NCI-H526 treated with DMSO at 0.1 percent for 48 hours (cell line): ENCODE results near the gene NUDC.
"Not testable (repeated sequence)": the region's sequence is repeated elsewhere in the genome, so short reads cannot be mapped to it uniquely, and the experiment has no call there.

Experiments used
- DNase-seq: peaks from one replicate; lab custom pipeline; 2025; lab: John Stamatoyannopoulos, UW

The NUDC gene

DNA sequence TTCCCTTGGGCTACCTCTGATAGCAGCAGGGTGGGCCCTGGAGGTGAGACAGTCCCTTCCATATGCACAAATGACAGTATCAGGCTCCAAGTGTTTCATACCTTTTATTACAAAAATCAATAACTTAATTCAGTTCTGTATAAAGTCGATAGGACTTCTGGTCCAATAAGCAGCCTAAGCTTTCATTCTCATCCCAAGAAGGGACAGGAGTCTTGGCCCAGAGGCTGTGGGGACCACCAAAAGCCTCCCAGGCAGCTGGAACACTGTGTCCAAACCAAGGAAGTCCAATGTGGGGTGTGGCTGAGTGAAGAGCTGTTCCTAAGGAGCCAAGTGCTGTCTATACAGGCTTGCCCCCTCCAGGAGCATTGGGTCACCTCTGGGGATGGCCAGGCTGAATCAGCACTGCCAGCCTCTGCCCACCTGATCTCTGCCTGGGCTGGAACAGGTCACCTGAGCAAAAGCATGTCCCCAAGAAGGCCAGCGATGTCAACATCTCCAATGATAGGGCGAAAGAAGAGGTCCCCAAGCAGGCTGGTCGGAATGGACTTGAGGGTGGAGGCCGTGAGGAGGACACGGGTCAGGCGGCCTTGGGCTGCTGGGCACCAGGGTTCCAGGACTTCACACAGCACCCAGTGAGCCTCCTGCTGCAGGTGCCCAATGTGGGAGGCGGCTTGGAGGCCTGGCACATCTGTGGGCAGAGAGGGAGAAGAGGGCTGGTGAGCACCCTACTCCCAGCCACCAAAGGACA lies 10.0 kb upstream of the NUDC start:
- DNase-seq: no peak

DNA sequence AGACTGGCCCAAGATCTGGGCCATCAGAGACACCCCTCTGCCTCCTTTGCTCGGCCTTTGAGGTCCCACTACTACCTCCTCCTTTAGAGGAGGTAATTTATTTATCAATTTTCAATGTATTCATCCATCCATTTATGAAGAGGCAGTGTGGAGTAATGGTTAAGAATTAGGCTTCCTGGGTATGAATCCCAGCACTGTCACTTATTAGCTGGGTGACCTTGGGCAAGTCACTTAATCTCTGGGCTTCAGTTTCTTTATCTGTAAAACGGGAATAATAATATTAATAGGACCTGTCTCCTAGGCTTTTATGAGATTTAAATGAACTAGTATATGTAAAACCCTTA lies 9.4 kb upstream of the NUDC start:
- no peak for DNase-seq

DNA sequence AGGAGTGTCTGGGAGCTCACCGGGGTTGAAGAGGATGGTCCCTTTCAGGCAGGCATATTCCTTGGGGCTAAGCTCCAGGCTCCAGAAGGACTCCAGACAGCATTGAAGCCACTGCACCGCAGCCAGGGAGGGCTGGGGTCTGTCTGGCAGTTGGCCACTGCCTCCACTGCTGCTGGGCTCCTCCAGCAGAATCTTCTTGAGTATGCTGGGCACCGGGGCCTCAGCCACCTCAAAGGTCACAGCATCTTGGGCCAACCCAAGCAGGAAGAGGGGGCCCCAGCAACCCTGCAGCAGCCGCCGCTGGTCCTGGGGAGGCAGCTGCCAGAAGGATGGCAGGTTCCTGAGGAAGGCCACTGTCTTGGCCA lies 8.2 kb upstream of the NUDC start:
- no peak for DNase-seq

DNA sequence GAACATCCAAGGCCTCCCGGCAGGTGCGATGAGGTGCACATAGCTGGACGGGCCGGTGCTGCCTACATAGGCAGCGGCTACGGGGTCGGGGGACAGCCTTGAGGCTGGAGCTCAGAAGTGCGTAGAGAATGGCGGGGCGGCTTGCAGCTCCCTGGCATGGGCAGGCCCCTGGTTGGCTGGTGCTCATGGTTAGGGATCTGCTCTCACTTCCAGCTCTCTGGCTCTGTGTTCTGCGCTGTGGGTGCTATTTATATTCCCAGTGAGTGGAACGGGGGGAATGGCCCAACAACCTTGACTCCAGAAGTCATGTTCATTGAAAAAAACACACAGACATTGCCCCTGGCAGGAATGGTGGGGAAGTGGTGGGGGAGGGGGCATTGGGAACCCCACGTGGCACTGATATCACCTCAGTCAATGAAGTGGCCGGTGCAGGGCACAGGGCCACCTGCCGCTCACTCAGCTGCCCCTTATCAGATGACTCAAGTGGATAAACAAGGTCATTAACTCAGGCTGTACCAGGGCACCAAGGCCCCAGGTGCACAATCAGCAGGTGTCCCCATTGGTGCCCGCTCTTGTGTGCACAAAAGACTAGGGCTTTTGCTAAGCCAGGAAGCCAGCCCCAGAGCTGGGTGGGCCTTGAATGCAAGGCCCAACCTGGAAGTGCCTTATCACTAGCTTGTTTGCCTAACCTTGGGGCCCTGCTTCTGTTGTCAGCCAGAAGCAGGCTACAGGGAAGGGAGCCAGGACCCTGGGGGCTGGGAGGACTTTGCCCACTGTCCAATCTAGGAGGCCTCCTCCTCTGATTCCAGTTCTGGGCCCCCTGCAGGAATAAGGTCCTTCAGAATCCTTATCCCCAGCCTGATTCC lies 7.6 kb upstream of the NUDC start, which contains the start of gene NR0B2:
NR0B2 (minus strand) TSS at position 222 of the 866 bp plus-strand sequence; CDS start at position 187, 35 bp downstream.
- DNase-seq: no peak

DNA sequence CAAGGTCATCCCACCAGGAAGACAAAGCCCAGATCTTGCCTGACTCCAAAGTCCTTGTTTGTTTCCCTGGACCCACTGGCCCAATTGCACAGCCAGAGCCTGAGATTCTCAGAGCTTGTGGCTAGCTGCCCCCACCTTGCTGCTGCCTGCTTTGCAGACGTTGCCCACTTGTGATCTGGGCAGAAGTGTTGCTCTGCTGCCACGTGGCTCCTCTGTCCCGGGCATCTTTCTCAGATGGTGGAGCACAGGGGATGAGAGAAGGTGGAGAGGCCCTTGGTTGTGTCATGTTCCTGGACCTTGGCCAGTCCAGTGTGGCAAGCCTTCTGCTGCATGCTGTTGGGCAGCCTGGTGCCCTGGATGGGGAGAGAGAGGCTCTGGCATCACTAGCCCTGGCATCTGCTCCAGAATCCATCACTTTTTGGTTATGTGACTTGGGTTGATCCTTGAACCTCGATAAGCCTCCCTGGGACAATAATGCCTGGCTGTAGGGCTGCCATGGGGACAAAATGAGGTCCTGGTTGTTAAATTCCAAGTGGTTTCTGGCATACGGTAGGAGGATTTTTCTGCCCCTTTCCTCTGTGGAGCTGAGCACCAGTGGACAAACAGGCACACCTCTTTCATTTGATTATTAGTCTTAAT lies 6.2 kb upstream of the NUDC start:
- DNase-seq: no peak

DNA sequence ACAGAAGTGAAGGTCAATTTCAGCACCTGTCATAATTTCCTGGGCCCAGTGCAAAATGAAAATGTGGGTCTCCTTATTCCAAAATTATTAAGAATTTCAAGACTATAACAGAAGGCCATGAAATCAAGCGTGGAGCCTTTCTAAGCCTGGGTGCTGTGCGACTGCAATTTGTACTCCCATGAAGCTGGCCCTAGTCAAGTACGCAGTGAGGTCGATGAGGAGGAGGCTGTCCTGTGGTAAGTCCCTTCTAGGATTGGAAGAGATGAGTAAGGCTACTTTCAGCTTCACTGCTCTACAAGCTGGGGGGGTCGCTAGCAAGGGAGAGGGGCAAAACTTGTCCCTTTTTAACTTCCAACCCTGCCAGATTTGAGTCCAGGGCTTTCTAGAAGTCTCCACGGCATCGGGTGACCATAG lies 410 bp upstream of the NUDC start:
- DNase-seq: no peak

DNA sequence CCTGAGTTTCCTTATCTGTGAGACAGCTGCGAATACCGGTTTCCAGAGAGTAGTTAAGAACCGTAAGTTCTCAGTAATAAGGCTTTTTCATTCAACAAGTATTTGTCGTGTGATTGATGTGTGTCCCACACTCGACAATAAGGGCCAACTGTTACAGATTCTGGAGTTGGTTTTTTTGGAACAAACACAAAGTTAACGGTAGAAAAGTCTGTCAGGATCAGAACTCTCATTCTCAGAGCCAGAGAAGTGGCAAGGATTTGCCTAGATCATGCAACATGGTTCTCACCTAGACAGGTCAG lies 837 bp downstream of the NUDC start:
- no peak for DNase-seq

DNA sequence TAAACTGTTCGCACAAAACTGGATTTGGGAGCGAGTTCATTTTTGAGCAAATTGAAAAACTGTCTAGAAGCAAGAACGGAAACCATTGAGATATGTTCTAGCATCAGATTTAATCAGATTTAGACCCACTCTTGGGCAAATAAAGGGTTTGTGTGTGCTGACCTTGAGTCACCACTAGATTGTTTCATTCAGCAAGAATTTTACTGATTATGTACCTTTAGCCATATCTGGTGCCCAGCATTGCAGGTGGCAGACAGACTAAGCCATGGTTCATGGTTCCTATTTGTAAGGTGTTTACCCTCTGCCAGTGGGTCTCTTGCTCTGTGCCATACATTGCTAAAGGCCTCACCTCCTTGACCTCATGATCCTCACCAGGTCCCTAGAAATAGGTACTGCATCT lies 1.4 kb downstream of the NUDC start:
- no peak for DNase-seq

DNA sequence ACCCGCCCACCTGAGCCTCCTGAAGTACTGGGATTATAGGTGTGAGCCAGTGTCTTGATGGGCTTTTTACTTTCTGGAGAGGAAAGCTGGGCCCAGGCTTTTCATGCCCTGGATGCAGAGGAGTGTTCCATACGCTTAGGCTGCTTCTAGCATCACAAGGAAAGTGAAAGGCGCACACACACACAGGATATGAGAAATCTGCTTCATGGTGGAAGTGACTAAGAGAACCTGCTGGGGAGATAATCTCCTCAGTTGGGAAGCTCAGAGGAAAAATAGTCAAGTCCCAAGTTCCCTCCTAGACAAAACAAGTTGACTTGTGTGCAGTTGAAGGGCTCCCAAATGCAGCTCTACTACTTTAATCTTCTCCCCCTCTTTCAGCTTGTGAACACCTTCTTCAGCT lies 2.2 kb downstream of the NUDC start:
- no peak for DNase-seq

DNA sequence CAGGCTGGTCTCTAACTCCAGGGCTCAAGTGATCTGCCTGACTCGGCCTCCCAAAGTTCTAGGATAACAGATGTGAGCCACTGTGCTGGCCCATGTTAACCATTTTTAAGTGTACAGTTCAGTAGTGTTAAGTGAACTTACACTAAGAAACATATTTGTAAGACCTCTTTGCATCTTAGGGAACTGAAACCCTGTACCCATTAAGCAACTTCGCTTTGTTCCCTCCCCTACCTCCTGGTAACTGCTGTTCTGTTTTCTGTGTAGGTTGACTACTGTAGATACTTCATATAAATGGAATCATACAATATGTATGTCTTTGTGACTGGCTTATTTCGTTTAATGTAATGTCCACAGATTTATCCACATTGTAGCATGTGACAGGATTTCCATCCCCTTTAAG lies 11.0 kb downstream of the NUDC start:
- DNase-seq: no peak

DNA sequence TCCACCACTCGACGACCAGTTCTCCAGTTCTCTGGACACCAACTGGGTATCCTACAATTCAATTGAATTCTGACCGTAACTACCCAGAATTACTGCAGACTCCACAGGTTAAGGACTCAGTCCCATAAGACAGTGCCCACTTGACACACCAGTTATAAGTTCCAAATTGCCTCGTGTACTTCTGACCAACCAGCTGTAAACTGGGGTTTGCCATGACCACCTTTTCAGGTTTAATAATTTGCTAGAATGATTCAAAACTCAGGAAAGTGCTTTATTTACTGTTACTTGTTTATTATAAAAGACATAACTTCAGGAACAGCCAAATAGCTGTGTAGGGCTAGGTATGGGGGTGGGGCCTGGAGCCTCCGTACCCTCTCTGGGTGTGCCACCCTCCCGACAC lies 15.3 kb downstream of the NUDC start:
- DNase-seq: no peak

DNA sequence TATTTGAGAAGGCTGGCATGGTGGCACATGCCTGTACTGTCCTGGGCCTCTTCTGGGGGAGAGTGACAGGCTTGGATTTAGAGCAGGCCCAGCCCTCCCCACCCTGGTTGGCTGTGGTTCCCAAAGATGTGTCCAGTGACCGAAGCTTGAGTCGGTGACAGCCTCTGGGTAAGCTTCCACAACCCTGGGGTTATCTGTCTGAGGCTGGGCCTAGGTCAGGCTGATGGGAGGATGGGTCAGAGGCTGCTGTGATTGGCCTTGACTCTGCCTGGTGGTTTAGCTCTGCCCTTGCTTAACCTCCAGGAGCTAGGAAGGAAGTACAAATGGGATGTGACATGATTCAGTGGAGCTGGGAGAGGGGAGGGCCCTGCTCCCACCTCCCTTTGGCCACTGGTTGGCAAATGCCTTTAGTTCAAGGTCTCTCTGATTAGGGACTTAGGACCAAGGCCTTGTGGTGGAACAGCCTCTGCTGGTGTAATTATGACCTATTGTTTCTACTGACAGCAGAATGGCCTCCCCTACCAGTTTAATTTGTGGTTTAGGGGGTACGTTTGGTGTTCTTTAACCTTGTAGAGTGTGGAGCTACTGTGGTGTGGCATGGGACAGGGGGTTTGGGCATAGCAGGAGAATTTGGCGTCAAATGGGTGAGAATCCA lies 16.6 kb downstream of the NUDC start:
- DNase-seq: no peak

DNA sequence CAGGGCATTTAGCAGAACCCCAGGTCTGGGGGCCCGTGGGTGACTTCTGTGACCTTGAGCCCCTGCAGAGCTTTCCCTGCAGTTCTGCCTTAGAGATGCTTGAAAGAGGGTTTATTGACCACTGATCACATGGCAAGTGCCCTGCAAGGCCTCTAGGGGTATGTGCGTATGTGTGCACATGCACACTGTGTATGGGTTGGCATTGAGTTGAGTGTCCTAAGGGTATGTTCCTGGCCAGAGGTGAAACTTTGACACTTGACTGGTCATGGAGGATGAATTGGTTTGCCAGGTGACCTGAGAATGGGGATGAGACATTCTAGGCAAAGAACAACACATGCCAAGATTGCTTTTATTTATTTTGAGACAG lies 17.1 kb downstream of the NUDC start:
- no peak for DNase-seq

DNA sequence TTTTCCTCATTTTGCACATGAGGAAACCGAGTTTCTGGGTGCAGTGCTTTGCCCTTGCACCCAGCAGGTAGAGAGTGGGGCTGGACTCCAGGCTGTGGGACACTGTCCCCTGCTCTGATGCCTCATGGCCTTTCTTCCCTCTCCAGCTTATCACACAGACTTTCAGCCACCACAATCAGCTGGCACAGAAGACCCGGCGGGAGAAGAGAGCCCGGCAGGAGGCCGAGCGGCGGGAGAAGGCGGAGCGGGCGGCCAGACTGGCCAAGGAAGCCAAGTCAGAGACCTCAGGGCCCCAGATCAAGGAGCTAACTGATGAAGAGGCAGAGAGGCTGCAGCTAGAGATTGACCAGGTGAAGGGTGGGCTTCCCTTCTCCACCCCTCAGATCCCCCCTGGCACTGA lies 19.8 kb downstream of the NUDC start:
- no peak for DNase-seq

DNA sequence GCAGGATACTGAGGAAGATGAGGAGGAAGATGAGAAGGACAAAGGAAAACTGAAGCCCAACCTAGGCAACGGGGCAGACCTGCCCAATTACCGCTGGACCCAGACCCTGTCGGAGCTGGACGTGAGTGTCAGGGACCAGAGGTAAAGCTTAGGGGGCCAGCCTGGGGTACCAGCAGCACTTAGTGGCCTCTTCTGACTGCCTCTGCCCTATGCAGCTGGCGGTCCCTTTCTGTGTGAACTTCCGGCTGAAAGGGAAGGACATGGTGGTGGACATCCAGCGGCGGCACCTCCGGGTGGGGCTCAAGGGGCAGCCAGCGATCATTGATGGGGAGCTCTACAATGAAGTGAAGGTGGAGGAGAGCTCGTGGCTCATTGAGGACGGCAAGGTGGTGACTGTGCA lies 21.1 kb downstream of the NUDC start:
- DNase-seq: no peak

DNA sequence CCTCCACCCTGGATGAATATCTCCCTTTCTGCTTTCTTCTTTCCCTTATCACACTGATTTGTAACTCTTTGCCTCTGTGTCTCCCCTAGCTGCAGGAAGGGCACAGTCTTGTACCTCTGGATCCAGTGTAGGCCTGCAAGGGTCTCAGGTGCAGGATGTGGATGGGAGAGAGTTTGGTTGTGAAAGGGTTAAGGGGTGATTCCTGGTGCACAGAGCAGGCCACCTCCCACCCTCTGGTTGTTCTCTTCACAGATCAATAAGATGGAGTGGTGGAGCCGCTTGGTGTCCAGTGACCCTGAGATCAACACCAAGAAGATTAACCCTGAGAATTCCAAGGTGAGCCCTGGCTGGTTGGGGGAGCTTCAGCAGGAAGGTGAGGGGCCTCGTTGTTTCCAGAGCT lies 23.6 kb downstream of the NUDC start:
- no peak for DNase-seq

DNA sequence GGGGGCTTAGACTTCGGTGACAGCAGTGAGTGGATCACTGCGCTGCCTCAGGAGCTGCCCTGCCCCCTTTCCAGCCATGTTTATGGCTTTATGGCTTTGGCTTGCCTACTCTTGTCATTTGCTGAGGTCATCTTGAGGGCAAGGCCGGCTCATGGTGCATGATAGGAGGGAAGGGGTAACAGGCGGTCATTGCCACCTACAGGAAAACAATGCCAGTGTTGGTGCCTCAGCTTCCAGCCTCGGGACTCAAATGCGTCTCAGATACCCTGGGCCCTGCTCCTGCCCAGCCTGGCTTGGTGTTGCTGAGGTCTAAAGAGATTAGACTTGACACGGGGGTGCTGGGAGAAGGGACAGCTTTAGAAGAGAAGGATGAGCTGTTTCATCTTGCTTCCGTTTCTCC lies 24.2 kb downstream of the NUDC start:
- no peak for DNase-seq

DNA sequence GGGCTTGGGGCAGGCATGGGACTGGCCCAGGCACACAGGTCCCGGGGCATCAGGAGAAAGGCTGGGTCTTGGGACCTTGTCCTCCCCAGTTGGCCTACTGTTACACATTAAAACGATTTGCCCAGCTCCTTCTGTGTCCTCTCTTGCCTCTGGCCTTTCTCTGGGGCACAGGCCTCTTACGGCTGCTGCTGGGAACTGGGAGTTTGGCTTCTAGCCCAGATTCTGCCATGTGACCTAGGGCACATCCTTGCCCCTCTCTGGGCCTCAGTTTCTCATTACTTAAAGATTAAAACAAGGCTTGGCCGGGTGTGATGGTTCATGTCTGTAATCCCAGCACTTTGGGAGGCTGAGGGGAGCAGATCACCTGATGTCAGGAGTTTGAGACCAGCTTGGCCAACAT lies 24.7 kb downstream of the NUDC start:
- DNase-seq: no peak

DNA sequence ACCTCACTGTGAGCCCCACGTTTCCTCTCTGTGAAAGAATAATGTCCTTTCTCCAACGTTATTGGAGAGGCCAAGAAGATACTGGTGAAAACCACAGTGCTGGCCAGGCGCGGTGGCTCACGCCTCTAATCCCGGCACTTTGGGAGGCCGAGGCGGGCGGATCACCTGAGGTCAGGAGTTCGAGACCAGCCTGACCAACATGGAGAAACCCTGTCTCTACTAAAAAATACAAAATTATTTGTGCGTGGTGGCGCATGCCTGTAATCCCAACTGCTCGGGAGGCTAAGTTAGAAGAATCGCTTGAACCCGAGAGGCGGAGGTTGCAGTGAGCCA lies 27.1 kb downstream of the NUDC start:
- not testable (repeated sequence) for DNase-seq

DNA sequence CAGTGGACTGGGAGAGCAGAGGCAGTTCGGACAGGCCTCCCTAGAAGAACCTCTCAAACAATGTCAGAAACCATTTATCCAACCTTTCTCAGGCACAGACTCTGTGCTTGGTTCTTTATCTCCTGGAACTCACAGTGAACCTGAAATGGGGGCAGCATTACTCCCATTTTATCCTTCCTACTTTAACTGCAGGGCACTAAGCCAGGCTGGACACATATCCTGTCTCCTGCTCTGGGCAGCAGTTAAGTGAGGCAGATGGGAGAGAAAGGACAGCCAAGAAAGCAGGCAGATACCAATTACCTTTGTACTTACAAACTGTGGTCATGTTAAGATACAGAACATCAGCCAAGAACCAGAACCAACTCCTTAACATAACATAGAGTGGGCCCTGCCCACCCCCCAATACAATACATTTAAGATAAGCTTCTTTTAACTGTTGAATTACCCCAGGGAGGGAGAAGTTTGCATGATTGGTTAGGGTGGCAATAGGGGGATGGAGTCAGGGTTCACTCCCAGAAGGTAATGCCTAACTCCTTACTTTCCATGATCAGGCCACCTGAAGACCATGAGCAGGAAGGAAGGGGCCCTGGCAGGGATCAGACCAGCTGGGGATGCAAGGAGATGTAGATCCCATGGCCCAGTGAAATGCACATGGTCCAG lies 27.9 kb downstream of the NUDC start:
- DNase-seq: no peak

DNA sequence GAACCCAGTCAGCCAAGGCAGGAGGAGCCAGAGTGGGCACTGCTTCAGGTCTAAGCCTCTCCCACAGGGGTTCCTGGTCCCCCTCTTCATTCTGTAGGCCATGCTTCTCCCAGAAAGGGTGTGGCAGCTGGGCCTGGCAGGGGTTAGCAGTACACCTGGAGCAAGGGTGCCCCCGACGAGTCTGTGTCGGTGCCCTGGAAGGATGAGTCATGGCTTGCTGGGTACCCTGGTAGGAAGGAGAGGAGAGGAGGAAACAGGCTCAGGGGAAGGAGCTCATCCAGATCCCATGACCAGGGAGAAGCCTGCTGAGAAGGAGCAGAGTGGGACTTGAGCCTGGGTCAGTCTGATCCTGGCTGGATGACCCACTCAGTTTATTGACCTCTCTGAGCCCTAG lies 28.4 kb downstream of the NUDC start:
- no peak for DNase-seq

DNA sequence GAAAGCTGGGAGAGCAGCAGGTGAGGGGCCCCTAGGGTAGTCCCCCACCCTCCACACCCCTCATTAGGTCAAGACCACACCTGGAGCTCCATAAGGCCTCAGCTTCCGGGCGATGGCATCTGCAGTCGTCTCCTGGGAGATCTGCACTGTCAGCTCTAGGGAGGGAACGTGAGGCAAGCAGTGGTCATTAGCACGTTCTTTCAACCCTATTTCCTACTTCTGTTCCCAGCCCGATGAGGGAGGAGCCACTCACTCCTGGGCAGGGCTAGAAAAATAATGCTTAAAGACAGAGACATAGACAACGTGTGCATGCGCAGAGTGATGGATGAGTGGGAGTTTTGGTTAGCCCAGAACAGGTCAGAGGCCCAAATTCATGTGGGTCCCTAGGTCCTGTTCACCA lies 29.1 kb downstream of the NUDC start:
- DNase-seq: no peak

DNA sequence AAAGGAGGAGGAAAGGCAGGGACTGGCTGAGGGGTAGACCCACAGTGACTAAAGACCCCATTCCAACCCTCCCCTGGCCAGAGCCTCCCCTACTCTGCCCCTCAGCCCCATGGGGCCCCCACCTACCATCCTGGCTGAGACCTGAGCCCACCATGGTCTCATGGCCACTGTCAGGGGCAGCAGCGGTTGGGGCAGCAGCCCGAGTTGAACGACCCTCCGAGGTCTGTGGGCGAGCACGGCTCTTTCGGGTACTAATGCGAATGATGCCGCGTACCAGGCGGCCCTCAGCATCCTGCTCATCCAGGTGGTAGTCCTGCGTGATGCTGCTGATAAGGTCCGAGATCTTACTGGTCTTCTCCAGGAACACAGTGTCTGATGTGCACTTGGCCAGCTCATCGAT lies 29.7 kb downstream of the NUDC start:
- no peak for DNase-seq
